AG08395 (cell line): ENCODE measurements around the gene CDS2.

Experiments used
- DNase-seq: peaks from one replicate; pipeline ENCODE4 v3.0.0; 2012; ENCODE audit warnings: mixed read lengths, low spot score

CDS2 gene

GRCh38 chr20:5153612-5154542, 27.1 kb downstream of the CDS2 start:
- DNase-seq: no peak

GRCh38 chr20:5154543-5154925, 27.7 kb downstream of the CDS2 start:
- no peak for DNase-seq

DNA sequence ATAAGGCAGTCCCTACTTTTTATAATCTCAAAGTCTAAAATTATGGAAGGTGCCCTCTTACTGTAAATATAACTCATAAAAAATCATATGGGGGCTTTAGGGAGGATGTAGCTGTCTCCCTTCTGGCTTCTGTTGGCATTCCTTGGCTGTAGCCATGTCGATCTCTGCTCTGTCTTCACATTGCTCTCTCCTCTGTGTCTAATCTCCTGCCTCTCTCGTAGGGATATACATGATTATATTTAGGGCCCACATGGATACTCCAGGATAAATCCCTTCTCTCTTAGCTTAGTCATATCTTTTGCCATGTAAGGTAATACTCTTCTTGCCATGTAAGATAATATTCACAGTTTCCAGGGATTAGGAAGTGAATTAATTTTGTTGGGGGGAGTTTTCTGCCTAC, 28.6 kb downstream of the CDS2 start:
- no peak for DNase-seq

GRCh38 chr20:5156675-5157448, 30.1 kb downstream of the CDS2 start:
- peak; percentile 69 for DNase-seq

- DNase-seq: no peak
Measured at GRCh38 chr20:5159928-5160327, 33.1 kb downstream of the CDS2 start.

DNA sequence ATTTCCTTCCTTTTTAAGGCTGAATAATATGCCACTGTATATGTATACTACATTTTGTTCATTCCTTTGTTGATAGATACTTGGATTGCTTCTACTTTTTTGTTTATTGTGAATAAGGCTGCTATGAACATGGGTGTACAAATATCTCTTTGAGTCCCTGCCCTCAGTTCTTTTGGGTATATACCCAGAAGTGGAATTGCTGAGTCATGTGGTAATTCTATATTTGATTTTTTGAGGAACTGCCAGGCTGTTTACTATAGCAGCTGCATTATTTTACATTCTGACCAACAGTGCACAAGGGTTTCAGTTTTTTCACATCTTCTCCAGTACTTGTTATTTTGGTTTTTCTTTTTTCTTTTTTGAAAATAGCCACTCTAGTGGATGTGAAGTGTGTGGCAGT, 34.1 kb downstream of the CDS2 start:
- no peak for DNase-seq

GRCh38 chr20:5161536-5162164, 34.8 kb downstream of the CDS2 start:
- no peak for DNase-seq

DNA sequence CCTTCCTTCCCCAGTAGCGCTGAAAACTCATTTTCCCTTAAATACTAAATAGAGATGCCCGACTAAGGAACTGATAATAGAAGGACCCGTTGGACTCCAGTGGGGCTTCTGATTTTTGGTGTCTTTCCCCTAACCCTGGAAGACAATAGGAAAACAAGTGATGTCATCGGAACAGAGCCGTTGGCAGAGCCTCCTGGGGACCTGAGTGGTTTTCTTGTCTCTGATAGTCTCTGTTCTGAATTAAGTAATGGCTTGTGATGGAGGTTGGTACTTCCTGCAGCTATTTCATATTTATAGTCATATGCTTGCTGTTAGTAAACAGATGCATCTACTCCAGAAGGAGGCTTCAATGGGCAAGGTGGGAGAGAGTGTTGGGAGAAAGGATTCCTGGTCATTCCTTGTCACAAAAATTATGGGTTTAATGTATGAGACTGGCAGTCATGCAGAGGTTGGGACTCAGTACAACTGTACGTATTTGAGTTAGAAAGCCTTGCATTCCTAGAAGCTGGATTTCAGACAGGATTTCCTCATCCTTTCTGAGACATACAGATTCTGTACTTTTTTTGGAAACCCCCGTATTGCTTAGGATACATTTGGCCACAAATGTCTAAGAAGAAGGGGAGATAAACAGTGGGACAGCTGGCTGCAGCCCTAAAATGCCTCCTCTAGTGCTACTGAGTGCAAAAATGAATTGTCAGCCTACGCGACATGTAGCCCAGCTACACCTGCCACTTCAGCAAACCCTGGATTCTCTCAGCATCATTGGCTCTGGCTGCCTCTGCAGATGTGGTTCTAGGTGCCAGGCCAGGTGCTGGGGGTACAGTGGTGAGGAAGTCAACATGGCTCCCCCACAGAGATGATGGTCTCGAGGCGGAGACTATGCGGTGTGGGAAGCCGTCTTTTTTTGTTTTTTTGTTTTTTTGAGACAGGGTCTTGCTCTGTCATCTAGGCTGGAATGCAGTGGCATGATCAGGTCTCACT, 38.1 kb downstream of the CDS2 start:
- no peak for DNase-seq

DNA sequence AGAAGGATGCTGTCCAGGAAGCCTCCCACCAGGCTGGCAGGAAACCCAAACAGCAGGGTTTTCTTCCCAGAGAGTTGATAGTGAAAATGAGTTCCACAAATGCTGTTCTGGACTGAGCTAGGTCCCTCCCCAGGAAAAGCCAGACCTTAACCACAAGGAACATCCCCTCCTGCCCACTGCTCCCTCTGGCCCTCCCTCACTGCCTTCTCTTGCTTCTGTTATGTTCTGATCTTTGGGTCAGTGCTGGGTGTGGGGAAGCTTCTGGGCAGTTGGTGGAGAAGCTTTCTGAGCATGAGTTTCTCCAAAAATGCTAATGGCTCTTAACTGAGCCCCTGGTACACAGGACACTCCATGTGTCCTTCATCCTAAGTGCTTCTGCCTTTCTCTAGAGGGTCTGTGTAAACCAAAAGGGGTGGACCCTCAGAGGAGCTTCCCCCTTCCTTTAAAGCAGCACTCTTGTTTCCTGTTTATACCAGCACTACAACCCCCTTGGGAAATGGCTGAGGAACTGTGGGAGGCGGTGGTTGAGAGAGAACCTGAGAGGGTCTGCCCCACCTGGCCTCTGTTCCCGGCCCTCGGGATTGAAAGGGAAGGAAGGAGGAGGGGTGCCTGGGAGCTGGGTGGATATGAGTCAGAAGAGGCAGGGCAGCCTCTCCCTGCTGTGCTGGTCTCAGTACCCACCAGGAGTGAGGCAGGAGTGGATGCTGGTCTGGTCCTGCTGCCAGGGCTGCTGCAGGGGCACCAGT, 42.0 kb downstream of the CDS2 start:
- DNase-seq: peak; percentile 60

GRCh38 chr20:5170341-5170740, 43.5 kb downstream of the CDS2 start:
- DNase-seq: no peak

- no peak for DNase-seq
Measured at GRCh38 chr20:5171064-5171789, 44.4 kb downstream of the CDS2 start.

GRCh38 chr20:5171790-5172164, 45.0 kb downstream of the CDS2 start:
- DNase-seq: no peak

DNA sequence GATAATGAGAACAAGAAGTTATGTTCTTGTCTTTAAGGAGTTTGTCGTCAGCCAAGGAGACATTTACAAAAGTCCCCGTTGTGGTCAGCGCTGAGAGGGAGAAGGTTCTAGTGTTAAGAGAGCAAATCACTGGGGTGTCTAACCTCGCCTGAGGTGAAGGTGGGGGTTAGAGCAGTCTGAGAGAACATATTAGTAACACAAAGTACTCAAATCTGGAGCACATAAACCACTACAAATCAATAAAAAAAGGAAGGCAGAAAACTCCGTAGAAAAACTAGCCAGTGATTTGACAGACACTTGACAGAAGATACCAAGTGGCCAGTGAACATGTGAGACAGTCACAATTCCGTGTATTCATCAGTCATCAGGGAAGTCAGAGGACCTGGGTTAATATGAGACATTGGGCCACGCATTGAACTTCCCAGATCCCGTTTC, 45.4 kb downstream of the CDS2 start:
- DNase-seq: no peak

DNA sequence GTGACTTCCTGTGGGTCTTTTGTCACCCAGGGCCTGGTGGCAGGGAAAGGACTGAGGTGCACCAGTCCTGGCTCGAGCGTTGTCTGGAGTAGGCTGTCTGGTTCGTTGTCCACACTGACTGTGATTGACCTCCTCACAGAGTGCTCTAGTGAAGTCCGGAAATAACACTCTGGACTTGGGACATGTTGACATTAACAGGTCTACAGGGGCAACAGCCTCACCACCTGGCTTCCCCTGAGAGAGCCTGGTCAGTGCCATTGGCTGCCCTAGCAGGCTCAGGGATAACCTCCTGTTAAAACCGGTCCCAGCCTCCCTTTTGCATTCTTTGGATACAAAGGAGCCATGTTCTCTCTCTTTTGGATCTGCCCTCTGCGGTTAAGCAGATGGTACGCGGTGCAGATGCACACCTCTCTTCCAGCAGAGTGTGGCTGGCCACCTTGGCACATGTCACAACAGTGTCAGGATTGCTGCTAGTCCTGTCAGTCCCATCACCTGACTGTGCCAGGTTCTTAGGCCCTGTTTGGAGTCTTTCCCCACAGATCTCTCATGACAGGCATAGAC, 46.2 kb downstream of the CDS2 start:
- no peak for DNase-seq

DNA sequence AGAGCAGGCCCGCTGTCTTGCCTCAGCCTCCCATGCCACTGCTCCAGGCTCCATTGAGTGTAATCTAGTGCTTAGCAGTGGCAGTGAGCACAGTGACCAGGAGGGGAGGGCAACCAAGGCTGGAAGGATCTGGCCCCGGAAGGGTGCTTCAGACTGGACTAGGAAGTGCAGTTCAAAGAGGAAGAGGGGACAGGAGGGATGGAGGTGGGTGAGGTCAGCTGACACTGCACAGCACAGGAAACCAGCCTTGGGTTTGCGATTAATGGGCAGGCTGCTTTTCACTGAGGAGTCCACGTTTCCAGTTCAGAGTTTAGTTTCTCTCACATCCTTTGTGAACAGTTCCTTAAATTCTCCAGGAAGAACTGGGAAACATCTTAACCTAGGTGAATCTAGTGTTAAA, 46.9 kb downstream of the CDS2 start:
- no peak for DNase-seq

DNA sequence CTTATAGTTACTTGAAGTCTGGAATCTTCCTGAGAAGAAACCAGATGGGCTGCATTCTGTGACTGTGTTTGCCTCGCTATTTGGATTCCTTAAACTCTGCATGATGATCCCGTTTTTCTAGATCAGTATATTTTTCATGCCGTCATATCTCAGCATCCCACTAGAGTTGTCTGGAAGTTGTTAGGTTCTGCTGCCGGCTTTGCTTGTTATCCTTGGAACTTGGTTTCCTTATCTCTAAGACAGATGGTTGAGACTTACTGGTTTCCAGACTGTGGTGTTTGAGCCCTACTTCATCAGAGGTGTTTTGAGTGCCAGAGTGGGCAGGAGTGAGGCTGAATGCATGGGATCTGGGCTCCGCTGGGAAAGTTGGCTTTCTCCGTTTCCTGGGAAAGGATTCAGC, 50.3 kb downstream of the CDS2 start:
- DNase-seq: no peak

DNA sequence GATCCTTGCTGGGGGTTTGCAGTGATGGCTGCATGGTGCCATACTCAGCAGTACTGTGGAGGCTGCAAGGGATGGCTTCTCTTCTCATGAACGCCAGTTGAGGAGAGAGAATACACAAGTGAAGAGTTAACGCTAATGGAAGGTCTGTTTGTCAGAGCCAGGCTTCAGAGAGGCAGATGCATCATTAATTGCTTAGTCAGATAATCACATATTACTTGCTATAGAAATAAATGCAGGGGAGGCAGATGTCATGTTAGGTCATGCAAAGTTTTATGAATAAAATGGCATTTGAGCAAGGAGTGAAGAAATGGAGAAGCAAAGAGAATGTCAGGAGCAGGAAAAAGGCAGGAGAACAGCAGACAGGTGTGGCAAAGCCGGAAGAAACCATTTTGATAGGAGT, 51.2 kb downstream of the CDS2 start:
- no peak for DNase-seq

DNA sequence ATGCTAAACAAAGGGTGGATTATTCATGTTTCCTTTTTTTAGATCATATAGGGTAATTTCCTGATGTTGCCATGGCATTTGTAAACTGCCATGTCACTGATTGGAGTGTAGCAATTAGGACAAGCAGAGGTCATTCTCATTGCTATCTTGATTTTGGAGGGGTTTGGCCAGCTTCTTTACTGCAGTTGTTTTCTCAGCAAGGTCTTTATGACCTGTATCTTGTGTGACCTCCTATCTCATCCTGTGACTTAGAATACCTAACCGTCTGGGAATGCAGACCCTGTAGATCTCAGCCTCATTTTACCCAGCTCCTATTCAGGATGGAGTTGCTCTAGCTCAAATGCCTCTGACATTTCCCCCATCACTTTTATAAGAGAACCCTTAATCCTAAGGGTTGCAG, 53.6 kb downstream of the CDS2 start:
- DNase-seq: no peak

DNA sequence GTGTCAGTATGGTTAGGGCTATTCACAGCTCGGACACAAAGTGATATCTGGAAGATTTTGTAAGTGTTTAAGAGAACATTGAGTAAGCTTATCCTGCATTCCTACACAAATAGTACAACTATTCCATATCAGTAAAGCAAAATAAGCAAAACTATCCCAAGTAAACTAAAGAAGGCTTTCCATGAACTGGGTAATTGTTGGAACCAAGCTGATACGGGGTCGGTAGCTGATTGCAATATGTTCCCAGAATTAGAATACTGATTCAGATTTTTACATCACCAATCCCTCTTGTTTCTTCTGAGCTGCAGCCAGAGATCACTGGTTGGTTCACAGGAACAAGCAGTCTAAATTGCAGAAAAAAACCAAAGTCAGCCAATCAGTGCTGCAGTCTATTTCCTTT, 54.1 kb downstream of the CDS2 start:
- no peak for DNase-seq

- DNase-seq: no peak
Measured at GRCh38 chr20:5181492-5181891, 54.7 kb downstream of the CDS2 start.
